ENCODE results near the gene PSMB9. TPM values are rescaled to one million over a fixed set of nuclear protein-coding genes. Genes with fewer than 3 reads are reported as not detected.
A peak's percentile ranks its signal among the peaks of the same experiment; 100 is the strongest.
"Not testable (repeated sequence)": the region's sequence is repeated elsewhere in the genome, so short reads cannot be mapped to it uniquely, and the experiment has no call there.

Gene PSMB9
- total RNA-seq, 1 donor from 2014 or later, result 5.7 TPM

- Mint-ChIP-seq H3K4me3 (no peak overlapping the region), H3K27me3 (peaks cover 62% of the 10 kb centered on the region), H3K36me3 (no peaks in the 10 kb centered on the region), H3K9me3 (no peaks in the 10 kb centered on the region), H3K27ac (no peak overlapping the region), H3K4me1 (ENCODE audit: unreplicated experiment) (no peaks in the 10 kb centered on the region)
- DNase-seq (ENCODE audit: extremely low spot score, unreplicated experiment), result no peak
- no peak for TF ChIP-seq CTCF (conservative IDR thresholded peaks at IDR 0.05)
Measured at GRCh38 chr6:32867022-32867477, 13.1 kb downstream of the PSMB9 start.

- Mint-ChIP-seq H3K27ac (no peak overlapping the region), H3K9me3 (no peaks in the 10 kb centered on the region), H3K4me1 (ENCODE audit: unreplicated experiment) (no peaks in the 10 kb centered on the region), H3K4me3 (no peak overlapping the region), H3K36me3 (no peaks in the 10 kb centered on the region), H3K27me3 (peaks cover 66% of the 10 kb centered on the region)
- DNase-seq (ENCODE audit: extremely low spot score, unreplicated experiment), result no peak
- no peak for TF ChIP-seq CTCF (conservative IDR thresholded peaks at IDR 0.05)
Measured at GRCh38 chr6:32867554-32868256, 13.7 kb downstream of the PSMB9 start.

GRCh38 chr6:32868257-32868788 lies 14.3 kb downstream of the PSMB9 start:
- no peaks in the 10 kb centered on the region for H3K9me3 Mint-ChIP-seq
- TF ChIP-seq CTCF (conservative IDR thresholded peaks at IDR 0.05), result peak; percentile 98
- no peaks in the 10 kb centered on the region for H3K4me1 Mint-ChIP-seq (ENCODE audit: unreplicated experiment)
- no peak overlapping the region for H3K27ac Mint-ChIP-seq
- H3K4me3 Mint-ChIP-seq, result no peak overlapping the region
- H3K36me3 Mint-ChIP-seq, result no peaks in the 10 kb centered on the region
- DNase-seq (ENCODE audit: extremely low spot score, unreplicated experiment), result no peak
- H3K27me3 Mint-ChIP-seq, result peaks cover 66% of the 10 kb centered on the region

- H3K36me3 Mint-ChIP-seq; H3K4me1 Mint-ChIP-seq (ENCODE audit: unreplicated experiment); H3K9me3 Mint-ChIP-seq; H3K27ac Mint-ChIP-seq; DNase-seq (ENCODE audit: extremely low spot score, unreplicated experiment); H3K4me3 Mint-ChIP-seq: not testable (repeated sequence)
- H3K27me3 Mint-ChIP-seq, result peaks cover 74% of the 10 kb centered on the region
Measured at GRCh38 chr6:32873947-32874346, 20.0 kb downstream of the PSMB9 start.

- H3K4me3 Mint-ChIP-seq, result no peak overlapping the region
- DNase-seq (ENCODE audit: extremely low spot score, unreplicated experiment), result no peak
- H3K36me3 Mint-ChIP-seq, result no peaks in the 10 kb centered on the region
- H3K4me1 Mint-ChIP-seq (ENCODE audit: unreplicated experiment), result no peaks in the 10 kb centered on the region
- H3K27me3 Mint-ChIP-seq, result peaks cover 66% of the 10 kb centered on the region
- H3K27ac Mint-ChIP-seq, result no peak overlapping the region
- no peak for TF ChIP-seq CTCF (conservative IDR thresholded peaks at IDR 0.05)
- H3K9me3 Mint-ChIP-seq, result no peaks in the 10 kb centered on the region
Measured at GRCh38 chr6:32876603-32877002, 22.6 kb downstream of the PSMB9 start.

GRCh38 chr6:32879691-32880090 lies 25.7 kb downstream of the PSMB9 start:
- Mint-ChIP-seq H3K9me3 (no peaks in the 10 kb centered on the region), H3K4me1 (ENCODE audit: unreplicated experiment) (no peaks in the 10 kb centered on the region), H3K27me3 (peaks cover 62% of the 10 kb centered on the region), H3K4me3 (no peak overlapping the region), H3K27ac (no peak overlapping the region), H3K36me3 (no peaks in the 10 kb centered on the region)
- no peak for TF ChIP-seq CTCF (conservative IDR thresholded peaks at IDR 0.05)
- DNase-seq (ENCODE audit: extremely low spot score, unreplicated experiment), result no peak

GRCh38 chr6:32880962-32881361 lies 27.0 kb downstream of the PSMB9 start:
- not testable (repeated sequence) for H3K4me1 Mint-ChIP-seq (ENCODE audit: unreplicated experiment); H3K4me3 Mint-ChIP-seq; DNase-seq (ENCODE audit: extremely low spot score, unreplicated experiment); H3K27ac Mint-ChIP-seq; H3K36me3 Mint-ChIP-seq; H3K9me3 Mint-ChIP-seq
- peaks cover 59% of the 10 kb centered on the region for H3K27me3 Mint-ChIP-seq
